C4-2B (cell line): ENCODE results near the gene SLCO3A1.

ENCODE experiments used
- CTCF ChIP-seq: fragments of 450-650 bp; conservative IDR thresholded peaks from 2 replicates; pipeline ENCODE4 v1.5.1; 2017; ENCODE audit warnings: mild to moderate bottlenecking
- ZFX ChIP-seq: fragments of 450-650 bp; IDR thresholded peaks from 2 replicates; pipeline ENCODE4 v1.6.1; 2017

- TF ChIP-seq CTCF = no peak
- TF ChIP-seq ZFX = no peak
Measured at GRCh38 chr15:92001307-92001706, 147.8 kb downstream of the SLCO3A1 start.
